Neuronal stem cell (in vitro differentiated cells): ENCODE measurements around the gene LCTL.

Experiments
- DNase-seq: peaks from one replicate; pipeline ENCODE4 v3.0.0-alpha.2; 2013; ENCODE audit warnings: low spot score
- H2AFZ ChIP-seq: one replicate; pipeline ENCODE4 v1.6.1; 2013; ENCODE audit warnings: mild to moderate bottlenecking, low read length, inconsistent platforms
- H2AK5ac ChIP-seq: 2 replicates; pipeline ENCODE4 v1.6.1; 2013; ENCODE audit warnings: low read depth, mild to moderate bottlenecking, inconsistent platforms, low read length, moderate library complexity, mixed read lengths
- H2BK120ac ChIP-seq: 2 replicates; pipeline ENCODE4 v1.6.1; 2013; ENCODE audit warnings: low read depth, mild to moderate bottlenecking, inconsistent platforms, low read length, moderate library complexity, mixed read lengths
- H2BK12ac ChIP-seq: one replicate; pipeline ENCODE4 v1.6.1; 2013; ENCODE audit warnings: low read length, inconsistent platforms
- H2BK15ac ChIP-seq: 2 replicates; pipeline ENCODE4 v1.6.1; 2013; ENCODE audit warnings: mild to moderate bottlenecking, low read length, inconsistent platforms, mixed read lengths
- H2BK5ac ChIP-seq: one replicate; pipeline ENCODE4 v1.6.1; 2013; ENCODE audit warnings: inconsistent platforms, mild to moderate bottlenecking, low read length, moderate library complexity
- H3K14ac ChIP-seq: one replicate; pipeline ENCODE4 v1.6.1; 2013; ENCODE audit warnings: low read length, inconsistent platforms
- H3K18ac ChIP-seq: 2 replicates; pipeline ENCODE4 v1.6.1; 2013; ENCODE audit warnings: low read length, inconsistent platforms
- H3K23ac ChIP-seq: 2 replicates; pipeline ENCODE4 v1.6.1; 2013; ENCODE audit warnings: low read depth, mild to moderate bottlenecking, mixed read lengths, low read length, inconsistent platforms; ENCODE audit not compliant: poor library complexity
- H3K27ac ChIP-seq: replicated peaks from 3 replicates; pipeline ENCODE4 v1.5.1; 2013; ENCODE audit warnings: low read length, inconsistent platforms
- H3K27me3 ChIP-seq, 3 experiments: 2 replicates each; pipeline ENCODE4 v1.6.1; 2013; ENCODE audit warnings: low read length in 3 of 3, mild to moderate bottlenecking in 2 of 3, inconsistent platforms in 1 of 3, low read depth in 1 of 3, mixed read lengths in 1 of 3, moderate library complexity in 1 of 3; ENCODE audit not compliant: control insufficient read depth in 3 of 3, insufficient read depth in 3 of 3
- H3K36me3 ChIP-seq, 2 donors: replicated peaks in 1 of 2; 2 replicates each; pipeline ENCODE4 v1.6.1; 2013; ENCODE audit warnings: low read length in 2 of 2; ENCODE audit not compliant: control insufficient read depth in 2 of 2, insufficient read depth in 2 of 2
- H3K4ac ChIP-seq: 2 replicates; pipeline ENCODE4 v1.6.1; 2013; ENCODE audit warnings: inconsistent platforms, mild to moderate bottlenecking, low read length, moderate library complexity
- H3K4me1 ChIP-seq, 2 donors: 1 replicate in 1 of 2; 2 replicates in 1 of 2; pipeline ENCODE4 v1.6.1; 2013; ENCODE audit warnings: low read length in 2 of 2, low read depth in 1 of 2; ENCODE audit not compliant: control insufficient read depth in 2 of 2, insufficient read depth in 1 of 2
- H3K4me2 ChIP-seq: one replicate; pipeline ENCODE4 v1.6.1; 2013; ENCODE audit warnings: mild to moderate bottlenecking, low read length, inconsistent platforms; ENCODE audit not compliant: insufficient read depth, poor library complexity, severe bottlenecking
- H3K4me3 ChIP-seq, 2 donors: 2 replicates each; pipeline ENCODE4 v1.5.1; 2013; ENCODE audit warnings: low read length in 2 of 2, mild to moderate bottlenecking in 2 of 2, inconsistent platforms in 1 of 2, moderate library complexity in 1 of 2
- H3K79me1 ChIP-seq: one replicate; pipeline ENCODE4 v1.6.1; 2013; ENCODE audit warnings: low read depth, mild to moderate bottlenecking, inconsistent platforms, low read length, moderate library complexity
- H3K9ac ChIP-seq: one replicate; pipeline ENCODE4 v1.6.1; 2013; ENCODE audit warnings: mild to moderate bottlenecking, low read depth, low read length, inconsistent platforms; ENCODE audit not compliant: poor library complexity
- H3K9me3 ChIP-seq, 2 donors: replicated peaks in 1 of 2; 2 replicates each; pipeline versions ENCODE3 to v1.6.1; 2013; ENCODE audit warnings: low read length in 2 of 2, mild to moderate bottlenecking in 2 of 2, inconsistent platforms in 1 of 2, low read depth in 1 of 2, mixed read lengths in 1 of 2, moderate library complexity in 1 of 2; ENCODE audit not compliant: control insufficient read depth in 2 of 2, insufficient read depth in 1 of 2
- H4K8ac ChIP-seq: one replicate; pipeline ENCODE4 v1.6.1; 2013; ENCODE audit warnings: low read depth, mild to moderate bottlenecking, inconsistent platforms, low read length, moderate library complexity
- H4K91ac ChIP-seq: one replicate; pipeline ENCODE4 v1.6.1; 2013; ENCODE audit warnings: low read length, low read depth, mild to moderate bottlenecking, inconsistent platforms; ENCODE audit not compliant: poor library complexity
- WGBS, 2 donors: extraction: QIAGEN DNeasy Blood & Tissue Kit; methylation state at CpG; one replicate each; pipeline ENCODE4 v1.1.7; 2013; ENCODE audit warnings: missing lambda C conversion rate in 2 of 2, mixed read lengths in 1 of 2; ENCODE audit not compliant: insufficient read length in 2 of 2, insufficient replicate concordance in 1 of 2; ENCODE audit errors: extremely low coverage in 2 of 2; 5-methylcytosine and 5-hydroxymethylcytosine counted together

Gene LCTL

GRCh38 chr15:66594836-66595235, 29.0 kb upstream of the LCTL start:
- Histone ChIP-seq H3K4me1 (no peaks in the 10 kb centered on the region), H2AFZ (no peak overlapping the region), H3K79me1 (no peaks in the 10 kb centered on the region), H2BK120ac (no peak overlapping the region), H2AK5ac (no peak overlapping the region), H4K8ac (no peak overlapping the region), H3K23ac (no peak overlapping the region), H3K27me3 (peaks cover 0 to 31% (median 0%) of the 10 kb centered on the region in 3 experiments), H3K4ac (no peak overlapping the region), H2BK12ac (no peak overlapping the region), H3K4me2 (no peak overlapping the region), H2BK5ac (no peak overlapping the region), H4K91ac (no peak overlapping the region), H3K4me3 (no peak overlapping the region), H3K18ac (no peak overlapping the region), H3K14ac (no peak overlapping the region), H3K9me3 (no peaks in the 10 kb centered on the region), H2BK15ac (no peak overlapping the region), H3K9ac (no peak overlapping the region), H3K36me3 (no peaks in the 10 kb centered on the region), H3K27ac (no peak overlapping the region)
- no CpG with 5 or more reads among the region's 5 CpGs for WGBS, 2 donors
- no peak for DNase-seq

GRCh38 chr15:66594344-66594743, 28.5 kb upstream of the LCTL start:
- H3K18ac ChIP-seq, result no peak overlapping the region
- H3K79me1 ChIP-seq, result no peaks in the 10 kb centered on the region
- no peak overlapping the region for H3K9ac ChIP-seq
- no peak overlapping the region for H3K4ac ChIP-seq
- H2AK5ac ChIP-seq, result no peak overlapping the region
- H4K8ac ChIP-seq, result no peak overlapping the region
- peaks cover 0 to 30% (median 0%) of the 10 kb centered on the region in 3 experiments for H3K27me3 ChIP-seq
- no peak overlapping the region for H3K4me3 ChIP-seq
- no peaks in the 10 kb centered on the region for H3K36me3 ChIP-seq
- H2BK5ac ChIP-seq, result no peak overlapping the region
- H2BK120ac ChIP-seq, result no peak overlapping the region
- no peak overlapping the region for H3K27ac ChIP-seq
- H2BK12ac ChIP-seq, result no peak overlapping the region
- H3K4me1 ChIP-seq, result no peaks in the 10 kb centered on the region
- no peak for DNase-seq
- H3K4me2 ChIP-seq, result no peak overlapping the region
- H3K14ac ChIP-seq, result no peak overlapping the region
- H3K23ac ChIP-seq, result no peak overlapping the region
- H2BK15ac ChIP-seq, result no peak overlapping the region
- no CpG with 5 or more reads among the region's 10 CpGs for WGBS, 2 donors
- H4K91ac ChIP-seq, result no peak overlapping the region
- H2AFZ ChIP-seq, result no peak overlapping the region
- H3K9me3 ChIP-seq, result no peaks in the 10 kb centered on the region

- Histone ChIP-seq H3K27ac (no peak overlapping the region), H3K9me3 (no peaks in the 10 kb centered on the region), H4K91ac (no peak overlapping the region), H3K23ac (no peak overlapping the region), H4K8ac (no peak overlapping the region), H3K4me1 (no peaks in the 10 kb centered on the region), H3K4me2 (no peak overlapping the region), H3K4ac (no peak overlapping the region), H3K27me3 (peaks cover 0 to 39% (median 0%) of the 10 kb centered on the region in 3 experiments), H2AFZ (no peak overlapping the region), H2BK5ac (no peak overlapping the region), H2AK5ac (no peak overlapping the region), H3K14ac (no peak overlapping the region), H2BK120ac (no peak overlapping the region), H3K36me3 (no peaks in the 10 kb centered on the region), H3K9ac (no peak overlapping the region), H3K79me1 (no peaks in the 10 kb centered on the region), H2BK12ac (no peak overlapping the region), H3K4me3 (no peak overlapping the region), H3K18ac (no peak overlapping the region), H2BK15ac (no peak overlapping the region)
- no CpG with 5 or more reads among the region's 3 CpGs for WGBS, 2 donors
- no peak for DNase-seq
These were observed 27.5 kb upstream of the LCTL start for GRCh38 chr15:66593219-66593780.

GRCh38 chr15:66592505-66593218, 26.9 kb upstream of the LCTL start:
- H4K91ac ChIP-seq, result no peak overlapping the region
- H2BK15ac ChIP-seq, result no peak overlapping the region
- no peak for DNase-seq
- peak overlapping the region; percentile 23 for H3K23ac ChIP-seq
- no peak overlapping the region for H3K4me2 ChIP-seq
- H3K4me1 ChIP-seq, result no peaks in the 10 kb centered on the region
- peak overlapping the region; percentile 30 for H2AK5ac ChIP-seq
- H3K36me3 ChIP-seq, result no peaks in the 10 kb centered on the region
- no peak overlapping the region for H2AFZ ChIP-seq
- no peak overlapping the region for H3K4me3 ChIP-seq
- no peaks in the 10 kb centered on the region for H3K79me1 ChIP-seq
- H2BK5ac ChIP-seq, result no peak overlapping the region
- whole genome bisulfite sequencing, 2 donors, result no CpG with 5 or more reads among the region's 12 CpGs
- H3K27me3 ChIP-seq, result peaks cover 0 to 37% (median 0%) of the 10 kb centered on the region in 3 experiments
- no peak overlapping the region for H3K27ac ChIP-seq
- H2BK120ac ChIP-seq, result no peak overlapping the region
- no peak overlapping the region for H2BK12ac ChIP-seq
- no peak overlapping the region for H4K8ac ChIP-seq
- no peak overlapping the region for H3K4ac ChIP-seq
- no peaks in the 10 kb centered on the region for H3K9me3 ChIP-seq
- H3K9ac ChIP-seq, result no peak overlapping the region
- H3K14ac ChIP-seq, result no peak overlapping the region
- H3K18ac ChIP-seq, result no peak overlapping the region
